SK-N-SH treated with all-trans-retinoic acid at 6 μM for 48 hours (cell line): ENCODE data around the gene SDK1.

Experiments
- ARNTL ChIP-seq: fragments of 450-650 bp; formaldehyde crosslinking; IDR thresholded peaks from 2 replicates; pipeline ENCODE4 v1.5.0; 2020; ENCODE audit warnings: low read depth, mild to moderate bottlenecking, moderate library complexity, borderline replicate concordance
- GLIS3 ChIP-seq: fragments of 250-450 bp; sonication (Bioruptor Pico); IDR thresholded peaks from 2 replicates; pipeline ENCODE4 v1.5.0; 2020; ENCODE audit warnings: mild to moderate bottlenecking, moderate library complexity
- OSR1 ChIP-seq: fragments of 250-450 bp; sonication (Bioruptor Pico); IDR thresholded peaks from 2 replicates; pipeline ENCODE4 v1.8.0; 2022; ENCODE audit warnings: moderate library complexity, mild to moderate bottlenecking, inconsistent platforms
- PPARA ChIP-seq: fragments of 250-450 bp; sonication (Bioruptor Pico); IDR thresholded peaks from 2 replicates; pipeline ENCODE4 v1.5.0; 2020; ENCODE audit warnings: mild to moderate bottlenecking, borderline replicate concordance
- RARB ChIP-seq: fragments of 250-450 bp; sonication (Bioruptor Pico); IDR thresholded peaks from 2 replicates; pipeline ENCODE4 v1.8.0; 2021; ENCODE audit warnings: mild to moderate bottlenecking, moderate library complexity
- TCF4 ChIP-seq: fragments of 250-450 bp; sonication (Bioruptor Pico); IDR thresholded peaks from 2 replicates; pipeline ENCODE4 v1.8.0; 2021; ENCODE audit warnings: mild to moderate bottlenecking, moderate library complexity, borderline replicate concordance
- ZFP3 ChIP-seq: fragments of 250-450 bp; sonication (Bioruptor Pico); IDR thresholded peaks from 2 replicates; pipeline ENCODE4 v1.5.0; 2020; ENCODE audit warnings: mild to moderate bottlenecking, moderate library complexity
- ZFP30 ChIP-seq: fragments of 450-650 bp; formaldehyde crosslinking; IDR thresholded peaks from 2 replicates; pipeline ENCODE4 v1.5.0; 2022; ENCODE audit warnings: mild to moderate bottlenecking, moderate library complexity
- ZNF565 ChIP-seq: fragments of 450-650 bp; formaldehyde crosslinking; conservative IDR thresholded peaks from 2 replicates; pipeline ENCODE4 v1.5.0; 2020; ENCODE audit warnings: low read depth, mild to moderate bottlenecking, moderate library complexity
- ZNF70 ChIP-seq: fragments of 450-650 bp; formaldehyde crosslinking; IDR thresholded peaks from 2 replicates; pipeline ENCODE4 v1.5.0; 2020; ENCODE audit warnings: mild to moderate bottlenecking, moderate library complexity
- ZNF8 ChIP-seq: fragments of 450-650 bp; formaldehyde crosslinking; IDR thresholded peaks from 2 replicates; pipeline ENCODE4 v1.5.0; 2020; ENCODE audit warnings: mild to moderate bottlenecking, moderate library complexity

GRCh38 chr7:3282457-3282856 lies 18.6 kb upstream of the SDK1 start:
- TF ChIP-seq ZNF70 = no peak
- no peak for TF ChIP-seq RARB (CRISPR knock-in tag)
- no peak for TF ChIP-seq GLIS3 (CRISPR knock-in tag)
- no peak for TF ChIP-seq ZFP30 (CRISPR knock-in tag)
- no peak for TF ChIP-seq PPARA (CRISPR knock-in tag)
- no peak for TF ChIP-seq ZNF8 (CRISPR knock-in tag)
- TF ChIP-seq ZNF565 = no peak
- no peak for TF ChIP-seq ZFP3 (CRISPR knock-in tag)
- TF ChIP-seq ARNTL (CRISPR knock-in tag) = no peak
- no peak for TF ChIP-seq OSR1 (CRISPR knock-in tag)
- no peak for TF ChIP-seq TCF4 (CRISPR knock-in tag)
